ENCODE data around the gene PWWP2B. TPM values are rescaled to one million over a fixed set of nuclear protein-coding genes. Genes with fewer than 3 reads are reported as not detected.

PWWP2B gene
- total and polyA plus RNA-seq, 2 of the 8 experiments (the other 6 are each of a cell fraction or from before 2014, with no cell fraction given): 5.3 to 10.8 TPM

DNA sequence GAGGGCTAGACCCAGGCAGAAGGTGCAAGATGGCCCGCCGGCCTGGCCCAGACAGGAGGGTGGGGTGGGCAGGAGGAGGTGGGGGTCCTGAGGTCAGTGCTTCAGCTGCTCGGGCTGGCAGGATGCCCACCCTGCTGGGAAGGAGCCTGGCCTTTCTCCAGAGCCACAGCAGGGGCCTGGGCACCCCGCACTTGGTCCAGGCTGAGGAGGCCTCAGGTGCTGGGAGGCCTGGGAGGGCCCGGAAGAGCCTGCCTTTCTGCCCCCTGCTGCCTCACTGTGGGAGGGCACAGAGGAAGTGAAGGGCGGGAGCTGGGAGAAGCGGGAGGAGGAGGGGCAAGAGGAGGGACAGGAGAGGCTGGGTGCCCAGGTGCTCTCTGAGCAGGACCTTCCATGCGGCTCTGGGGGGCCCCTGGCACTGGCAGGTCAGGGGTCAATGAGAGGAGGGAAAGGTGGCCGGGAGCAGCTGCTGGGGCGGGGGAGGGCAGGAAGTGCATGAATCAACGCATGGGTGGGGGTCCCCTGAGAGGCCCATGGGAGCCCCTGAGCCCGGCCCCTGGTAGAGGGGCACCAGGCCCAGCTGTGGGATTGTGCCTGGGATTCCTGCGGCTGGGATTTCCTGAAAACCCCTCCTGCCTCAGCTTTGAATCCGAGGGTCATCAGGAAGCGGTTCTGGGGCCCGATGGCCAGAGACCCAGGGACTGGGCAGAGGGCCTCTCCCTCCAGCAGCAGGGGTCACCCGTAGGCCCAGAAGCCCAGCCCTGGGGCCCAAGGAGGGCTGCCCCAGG, 49.9 kb downstream of the PWWP2B start (continued):
- TF ChIP-seq, protein P1, sequence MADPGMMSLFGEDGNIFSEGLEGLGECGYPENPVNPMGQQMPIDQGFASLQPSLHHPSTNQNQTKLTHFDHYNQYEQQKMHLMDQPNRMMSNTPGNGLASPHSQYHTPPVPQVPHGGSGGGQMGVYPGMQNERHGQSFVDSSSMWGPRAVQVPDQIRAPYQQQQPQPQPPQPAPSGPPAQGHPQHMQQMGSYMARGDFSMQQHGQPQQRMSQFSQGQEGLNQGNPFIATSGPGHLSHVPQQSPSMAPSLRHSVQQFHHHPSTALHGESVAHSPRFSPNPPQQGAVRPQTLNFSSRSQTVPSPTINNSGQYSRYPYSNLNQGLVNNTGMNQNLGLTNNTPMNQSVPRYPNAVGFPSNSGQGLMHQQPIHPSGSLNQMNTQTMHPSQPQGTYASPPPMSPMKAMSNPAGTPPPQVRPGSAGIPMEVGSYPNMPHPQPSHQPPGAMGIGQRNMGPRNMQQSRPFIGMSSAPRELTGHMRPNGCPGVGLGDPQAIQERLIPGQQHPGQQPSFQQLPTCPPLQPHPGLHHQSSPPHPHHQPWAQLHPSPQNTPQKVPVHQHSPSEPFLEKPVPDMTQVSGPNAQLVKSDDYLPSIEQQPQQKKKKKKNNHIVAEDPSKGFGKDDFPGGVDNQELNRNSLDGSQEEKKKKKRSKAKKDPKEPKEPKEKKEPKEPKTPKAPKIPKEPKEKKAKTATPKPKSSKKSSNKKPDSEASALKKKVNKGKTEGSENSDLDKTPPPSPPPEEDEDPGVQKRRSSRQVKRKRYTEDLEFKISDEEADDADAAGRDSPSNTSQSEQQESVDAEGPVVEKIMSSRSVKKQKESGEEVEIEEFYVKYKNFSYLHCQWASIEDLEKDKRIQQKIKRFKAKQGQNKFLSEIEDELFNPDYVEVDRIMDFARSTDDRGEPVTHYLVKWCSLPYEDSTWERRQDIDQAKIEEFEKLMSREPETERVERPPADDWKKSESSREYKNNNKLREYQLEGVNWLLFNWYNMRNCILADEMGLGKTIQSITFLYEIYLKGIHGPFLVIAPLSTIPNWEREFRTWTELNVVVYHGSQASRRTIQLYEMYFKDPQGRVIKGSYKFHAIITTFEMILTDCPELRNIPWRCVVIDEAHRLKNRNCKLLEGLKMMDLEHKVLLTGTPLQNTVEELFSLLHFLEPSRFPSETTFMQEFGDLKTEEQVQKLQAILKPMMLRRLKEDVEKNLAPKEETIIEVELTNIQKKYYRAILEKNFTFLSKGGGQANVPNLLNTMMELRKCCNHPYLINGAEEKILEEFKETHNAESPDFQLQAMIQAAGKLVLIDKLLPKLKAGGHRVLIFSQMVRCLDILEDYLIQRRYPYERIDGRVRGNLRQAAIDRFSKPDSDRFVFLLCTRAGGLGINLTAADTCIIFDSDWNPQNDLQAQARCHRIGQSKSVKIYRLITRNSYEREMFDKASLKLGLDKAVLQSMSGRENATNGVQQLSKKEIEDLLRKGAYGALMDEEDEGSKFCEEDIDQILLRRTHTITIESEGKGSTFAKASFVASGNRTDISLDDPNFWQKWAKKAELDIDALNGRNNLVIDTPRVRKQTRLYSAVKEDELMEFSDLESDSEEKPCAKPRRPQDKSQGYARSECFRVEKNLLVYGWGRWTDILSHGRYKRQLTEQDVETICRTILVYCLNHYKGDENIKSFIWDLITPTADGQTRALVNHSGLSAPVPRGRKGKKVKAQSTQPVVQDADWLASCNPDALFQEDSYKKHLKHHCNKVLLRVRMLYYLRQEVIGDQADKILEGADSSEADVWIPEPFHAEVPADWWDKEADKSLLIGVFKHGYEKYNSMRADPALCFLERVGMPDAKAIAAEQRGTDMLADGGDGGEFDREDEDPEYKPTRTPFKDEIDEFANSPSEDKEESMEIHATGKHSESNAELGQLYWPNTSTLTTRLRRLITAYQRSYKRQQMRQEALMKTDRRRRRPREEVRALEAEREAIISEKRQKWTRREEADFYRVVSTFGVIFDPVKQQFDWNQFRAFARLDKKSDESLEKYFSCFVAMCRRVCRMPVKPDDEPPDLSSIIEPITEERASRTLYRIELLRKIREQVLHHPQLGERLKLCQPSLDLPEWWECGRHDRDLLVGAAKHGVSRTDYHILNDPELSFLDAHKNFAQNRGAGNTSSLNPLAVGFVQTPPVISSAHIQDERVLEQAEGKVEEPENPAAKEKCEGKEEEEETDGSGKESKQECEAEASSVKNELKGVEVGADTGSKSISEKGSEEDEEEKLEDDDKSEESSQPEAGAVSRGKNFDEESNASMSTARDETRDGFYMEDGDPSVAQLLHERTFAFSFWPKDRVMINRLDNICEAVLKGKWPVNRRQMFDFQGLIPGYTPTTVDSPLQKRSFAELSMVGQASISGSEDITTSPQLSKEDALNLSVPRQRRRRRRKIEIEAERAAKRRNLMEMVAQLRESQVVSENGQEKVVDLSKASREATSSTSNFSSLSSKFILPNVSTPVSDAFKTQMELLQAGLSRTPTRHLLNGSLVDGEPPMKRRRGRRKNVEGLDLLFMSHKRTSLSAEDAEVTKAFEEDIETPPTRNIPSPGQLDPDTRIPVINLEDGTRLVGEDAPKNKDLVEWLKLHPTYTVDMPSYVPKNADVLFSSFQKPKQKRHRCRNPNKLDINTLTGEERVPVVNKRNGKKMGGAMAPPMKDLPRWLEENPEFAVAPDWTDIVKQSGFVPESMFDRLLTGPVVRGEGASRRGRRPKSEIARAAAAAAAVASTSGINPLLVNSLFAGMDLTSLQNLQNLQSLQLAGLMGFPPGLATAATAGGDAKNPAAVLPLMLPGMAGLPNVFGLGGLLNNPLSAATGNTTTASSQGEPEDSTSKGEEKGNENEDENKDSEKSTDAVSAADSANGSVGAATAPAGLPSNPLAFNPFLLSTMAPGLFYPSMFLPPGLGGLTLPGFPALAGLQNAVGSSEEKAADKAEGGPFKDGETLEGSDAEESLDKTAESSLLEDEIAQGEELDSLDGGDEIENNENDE (IDR thresholded peaks at IDR 0.05; ENCODE audit: insufficient replicate concordance, low read length): no peak

Measured in H1 (cell line).